Measurements from ENCODE around the gene CUEDC2.

DNA sequence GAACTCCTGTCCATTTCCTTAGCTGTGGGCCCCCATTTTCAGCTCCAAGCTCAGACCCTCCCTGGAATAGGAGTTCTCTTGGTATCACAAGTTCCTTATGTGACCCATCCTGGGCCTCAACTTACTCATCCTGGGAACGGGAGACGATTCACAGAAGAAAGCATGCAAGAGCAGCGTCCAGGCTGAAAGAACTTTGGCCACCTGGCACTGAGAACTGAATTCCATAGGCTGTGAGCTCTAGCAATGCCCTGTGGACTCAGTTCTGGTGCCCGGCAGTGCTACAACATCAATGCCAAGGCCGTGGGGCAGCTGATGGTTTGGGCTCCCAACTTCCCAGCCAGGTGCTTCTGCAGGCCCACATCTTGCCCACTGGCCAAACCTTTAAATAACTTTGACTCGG, 3.9 kb upstream of the CUEDC2 start:
- TF ChIP-seq CTCF (IDR thresholded peaks at IDR 0.05) (no peak), EP300 (IDR thresholded peaks at IDR 0.05; ENCODE audit: low read depth) (no peak), POLR2A (IDR thresholded peaks at IDR 0.05) (no peak)

Measured in transverse colon (tissue), 3 donors.